Smooth muscle cell of the brain vasculature (primary cell): ENCODE measurements around the gene TBC1D2B.
"Not testable (repeated sequence)": the region's sequence is repeated elsewhere in the genome, so short reads cannot be mapped to it uniquely, and the experiment has no call there.

Experiments
- DNase-seq: peaks from one replicate; pipeline ENCODE4 v3.0.0-alpha.2; 2012; ENCODE audit warnings: low read depth, low spot score

TBC1D2B gene

DNA sequence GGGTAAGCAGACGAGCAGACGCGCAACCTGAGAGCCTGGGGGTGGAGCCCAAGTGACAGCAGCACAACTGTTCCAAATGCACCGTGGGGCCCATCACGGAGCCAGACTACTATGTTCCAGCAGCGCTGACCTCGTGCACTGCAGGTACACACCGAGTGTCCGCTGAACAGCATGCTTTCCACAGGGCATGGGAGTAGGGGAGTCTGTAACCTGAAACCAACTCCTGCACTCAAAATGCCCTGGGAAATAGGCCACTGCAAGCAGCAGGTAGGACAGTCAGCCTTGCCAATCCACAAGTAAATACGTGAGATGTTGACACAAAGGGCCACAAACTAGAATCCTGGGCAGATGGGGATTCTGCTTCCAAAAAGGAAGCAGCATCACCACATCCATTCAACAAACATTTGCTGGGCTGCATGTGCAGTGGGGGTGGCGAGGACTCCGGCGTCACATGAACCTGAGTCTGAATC lies 73.9 kb downstream of the TBC1D2B start:
- no peak for DNase-seq

DNA sequence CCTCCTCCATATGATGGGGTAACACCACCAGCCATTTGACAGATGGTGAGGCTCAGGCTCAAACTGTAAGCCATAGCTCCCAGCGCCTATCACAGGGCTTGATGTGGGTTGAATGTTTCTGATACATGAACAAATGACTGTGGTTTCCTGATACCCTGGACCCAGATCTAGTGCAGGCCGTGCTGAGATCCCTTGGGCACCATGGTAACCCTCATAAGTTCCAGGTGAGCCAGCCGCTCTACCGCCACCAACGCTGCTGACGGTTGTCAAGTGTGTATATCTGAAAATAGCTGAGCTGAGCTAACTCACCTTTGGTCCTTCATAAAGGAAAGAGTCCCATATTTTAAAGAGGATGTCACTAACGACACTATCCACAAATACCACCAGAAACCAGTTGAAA lies 74.5 kb downstream of the TBC1D2B start:
- DNase-seq: no peak

DNA sequence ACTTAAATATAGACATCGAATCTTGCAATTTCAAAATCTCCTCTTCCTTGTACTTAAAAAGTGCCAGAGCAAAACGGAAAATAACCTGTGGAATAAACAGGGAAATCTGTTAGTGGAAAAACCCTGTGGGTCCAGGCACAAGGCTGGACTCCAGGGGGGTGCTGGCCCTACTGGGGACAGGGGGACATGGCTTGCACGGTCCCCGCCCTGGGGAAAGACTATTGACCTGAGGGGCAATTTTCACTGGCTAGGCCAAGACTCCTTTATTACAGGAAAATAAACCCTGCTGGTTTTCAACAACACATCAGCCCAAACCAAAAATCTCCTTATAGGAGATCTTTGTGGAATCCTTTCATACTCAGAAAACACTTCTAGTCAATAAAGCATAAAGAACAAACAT lies 75.9 kb downstream of the TBC1D2B start:
- no peak for DNase-seq

DNA sequence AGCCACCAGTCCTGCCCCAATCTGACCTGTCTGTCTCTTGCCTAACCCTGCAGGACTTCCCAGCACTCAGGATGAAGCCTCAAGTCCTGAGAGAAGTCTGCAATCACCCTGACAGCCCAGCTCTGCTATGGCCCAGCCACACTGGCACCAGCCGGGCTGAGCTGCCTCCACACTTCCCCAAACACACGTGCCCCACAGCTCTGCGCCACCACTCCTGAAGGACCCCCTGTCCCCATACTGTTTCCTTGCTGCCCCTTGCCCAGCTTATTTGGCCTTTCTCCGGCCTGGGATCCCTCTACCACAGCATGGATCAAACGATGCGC lies 76.6 kb downstream of the TBC1D2B start:
- DNase-seq: no peak

DNA sequence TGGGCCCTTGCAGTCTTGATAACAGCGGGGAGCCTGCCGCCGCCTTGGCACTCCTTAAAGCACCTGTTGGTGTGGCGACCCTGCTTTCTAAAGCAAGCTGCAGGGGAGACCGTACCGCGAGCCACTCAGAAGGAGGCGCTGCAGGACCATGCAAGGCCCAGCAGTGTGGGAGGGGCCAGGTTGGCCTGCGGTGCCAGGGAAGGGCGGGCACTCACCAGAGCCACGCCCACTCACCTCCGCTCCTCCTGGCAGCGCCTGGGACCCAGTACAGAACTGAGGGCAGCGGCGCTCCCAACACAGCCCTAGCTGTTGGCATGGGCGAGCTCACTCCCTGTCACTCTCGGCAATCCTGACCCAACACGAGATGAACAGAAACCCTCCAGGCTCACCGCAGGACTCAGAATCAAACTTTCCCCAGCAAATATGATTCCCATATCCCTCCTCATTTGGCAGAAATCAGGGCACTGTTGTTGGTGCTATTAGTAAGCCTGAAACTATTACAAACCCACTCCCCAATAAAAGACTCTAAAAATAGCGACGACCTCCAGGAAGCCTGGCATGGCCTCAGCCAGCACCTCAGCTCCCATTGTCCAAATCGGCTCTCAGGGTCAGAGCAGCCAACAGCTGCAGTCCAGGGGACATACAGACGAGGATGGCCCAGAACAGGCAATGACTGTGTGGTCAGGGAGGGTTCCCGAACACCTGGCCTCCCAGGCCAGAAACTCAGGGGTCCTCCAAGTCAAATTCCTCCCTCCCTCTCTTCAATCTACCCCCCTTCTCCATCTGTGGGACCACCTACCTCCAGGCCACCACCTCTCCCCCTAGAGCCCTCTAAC lies 77.2 kb downstream of the TBC1D2B start:
- no peak for DNase-seq

DNA sequence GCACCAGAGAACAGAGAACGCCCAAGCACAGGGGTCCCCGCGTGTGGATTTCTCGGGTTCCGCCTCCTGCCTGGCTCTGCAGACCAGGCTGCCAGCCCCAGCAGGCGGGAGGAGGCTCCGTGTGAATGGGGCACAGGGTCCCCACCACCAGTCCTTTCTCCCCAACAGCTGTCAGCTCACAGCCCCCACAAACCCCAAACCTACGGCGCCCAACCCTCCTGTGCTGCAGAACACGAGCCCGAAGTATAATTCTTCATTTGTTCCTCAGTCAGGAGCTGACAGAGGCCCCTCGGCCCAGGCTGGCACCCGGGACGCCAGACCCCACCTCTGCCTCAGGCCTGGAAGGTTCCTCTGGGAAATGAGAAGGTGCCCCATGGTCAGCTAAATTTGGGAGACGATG lies 78.0 kb downstream of the TBC1D2B start:
- no peak for DNase-seq

DNA sequence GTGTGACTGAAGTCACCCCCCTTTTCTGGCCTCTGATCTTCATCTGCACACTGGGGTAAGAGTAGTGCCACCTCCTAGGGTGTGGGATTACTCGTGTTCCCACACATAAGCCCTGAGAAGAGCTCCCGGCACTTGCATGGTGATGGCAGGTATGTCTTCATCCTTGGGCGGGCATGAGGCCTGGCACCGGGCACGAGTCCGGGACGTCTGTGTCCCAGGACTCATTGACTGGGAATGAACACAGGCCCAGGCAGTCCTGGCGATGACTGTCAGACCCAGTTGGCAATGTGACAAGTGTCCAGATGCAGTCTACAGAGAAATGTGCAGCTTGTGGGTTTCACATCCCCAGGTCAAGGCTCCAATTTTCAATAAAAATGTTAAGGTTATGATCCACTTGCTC lies 78.9 kb downstream of the TBC1D2B start:
- no peak for DNase-seq

DNA sequence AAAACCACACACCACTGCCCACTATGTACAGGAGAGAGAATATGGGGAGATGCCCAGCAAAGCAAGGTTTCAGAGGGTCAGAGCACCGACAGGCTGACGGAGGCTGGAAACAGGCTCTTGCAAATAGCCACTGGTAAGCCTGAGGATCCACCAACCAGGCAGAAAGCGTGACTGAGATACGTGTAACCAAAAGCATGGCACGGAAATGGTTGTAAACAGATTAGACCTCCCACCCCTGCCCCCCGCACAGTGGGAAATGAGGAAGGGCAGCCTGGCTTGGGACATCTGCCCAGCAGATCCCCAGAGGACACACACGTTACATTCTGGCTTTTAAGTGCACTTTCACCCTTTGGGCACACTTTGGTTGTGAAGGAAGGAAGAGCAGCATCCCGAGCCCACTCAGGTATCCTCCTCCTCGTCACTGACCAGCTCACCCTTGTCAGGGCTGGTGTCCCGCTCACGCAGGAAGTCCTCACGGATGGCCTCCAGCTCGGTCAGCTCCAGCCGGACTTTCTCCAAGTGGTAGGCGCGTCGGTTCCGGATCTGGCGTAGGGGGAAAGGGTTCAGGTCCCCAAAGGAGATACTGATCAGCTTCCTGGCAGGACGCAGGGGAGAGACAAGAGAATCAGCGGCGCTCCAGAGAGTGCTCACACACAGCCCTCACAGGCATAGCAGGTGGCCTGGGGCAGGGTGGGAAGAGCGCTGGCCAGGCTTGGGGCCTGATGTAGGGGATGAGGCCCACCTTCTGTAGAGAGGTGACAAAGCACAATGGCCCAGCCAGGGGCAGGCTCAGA lies 79.6 kb downstream of the TBC1D2B start:
- not testable (repeated sequence) for DNase-seq

DNA sequence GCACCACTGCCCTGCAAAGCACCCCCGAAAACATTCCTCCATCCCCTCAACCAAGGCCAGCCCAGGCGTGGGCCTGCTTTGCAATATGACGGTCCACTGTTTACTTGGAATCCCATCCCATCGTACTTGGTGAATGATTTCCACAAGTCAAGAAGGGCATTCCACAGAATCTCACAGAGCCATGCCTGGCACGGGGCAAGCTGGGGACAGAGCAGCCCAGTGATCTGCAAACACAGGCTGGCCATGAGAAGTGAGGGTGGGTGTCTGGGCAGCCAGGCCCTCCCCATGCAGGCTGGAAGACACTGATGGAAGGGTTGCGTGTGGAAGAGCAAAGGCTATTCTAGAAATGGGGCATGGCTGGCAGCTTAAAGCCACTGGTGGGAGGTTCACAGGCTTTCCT lies 80.3 kb downstream of the TBC1D2B start:
- not testable (repeated sequence) for DNase-seq

DNA sequence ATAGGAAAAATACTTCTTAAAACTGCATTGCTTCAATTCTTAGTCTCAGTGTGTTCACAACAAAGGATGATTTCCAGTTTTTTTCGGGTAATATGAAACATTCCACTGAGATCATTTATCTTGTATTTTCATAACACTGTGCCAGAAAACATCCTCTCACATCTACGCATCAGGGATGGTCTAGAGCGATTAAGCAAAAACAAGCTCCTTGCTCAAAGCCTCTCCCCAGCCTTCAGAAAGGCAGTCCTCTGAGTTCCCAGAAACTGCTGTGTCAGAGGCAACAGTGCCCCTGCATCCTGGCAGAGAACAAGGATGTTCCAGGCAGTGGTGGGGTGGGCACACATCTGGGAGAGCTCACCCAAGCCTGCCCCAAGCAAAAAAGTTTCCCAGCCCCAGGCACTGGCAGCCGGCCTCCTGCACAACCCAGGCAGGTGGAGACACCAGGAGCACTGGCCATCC lies 80.8 kb downstream of the TBC1D2B start:
- not testable (repeated sequence) for DNase-seq

DNA sequence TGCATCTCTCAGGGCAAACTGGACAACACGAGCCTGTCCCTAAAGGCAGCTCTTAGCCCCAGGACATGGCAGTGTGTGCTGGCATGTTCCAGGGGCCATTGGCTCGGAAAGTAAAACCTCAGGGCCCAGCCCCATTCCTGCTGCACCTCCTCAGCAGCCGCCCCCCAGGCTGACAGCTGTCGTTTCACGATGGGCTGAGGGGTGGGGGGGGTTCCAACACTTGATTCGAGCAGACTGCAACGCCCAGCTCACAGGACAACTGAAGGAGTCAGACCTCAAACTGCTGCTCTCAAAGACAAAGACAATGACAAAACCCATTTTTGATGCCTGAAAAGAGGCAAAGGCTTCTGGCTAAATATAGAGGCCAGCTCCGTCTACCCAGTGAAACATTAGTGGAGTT lies 81.3 kb downstream of the TBC1D2B start:
- not testable (repeated sequence) for DNase-seq

DNA sequence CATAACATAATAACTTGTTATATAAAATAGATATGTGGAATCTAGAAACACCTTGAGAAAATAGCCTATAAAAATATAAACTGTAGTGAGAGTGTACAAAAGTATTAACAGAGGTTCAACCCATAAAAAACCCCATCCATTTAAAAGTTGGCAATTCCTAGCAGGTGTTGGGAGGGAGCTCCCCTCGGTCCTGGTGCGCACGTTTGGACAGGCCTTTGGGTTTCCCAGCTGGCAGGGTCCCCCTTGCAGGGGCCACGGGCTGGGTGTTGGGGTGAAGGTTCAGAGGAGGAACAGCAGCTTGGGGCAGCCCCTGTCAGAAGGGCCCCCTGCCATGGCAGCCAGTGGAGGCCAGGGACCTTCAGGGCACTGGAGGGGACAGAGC lies 82.0 kb downstream of the TBC1D2B start:
- DNase-seq: not testable (repeated sequence)

DNA sequence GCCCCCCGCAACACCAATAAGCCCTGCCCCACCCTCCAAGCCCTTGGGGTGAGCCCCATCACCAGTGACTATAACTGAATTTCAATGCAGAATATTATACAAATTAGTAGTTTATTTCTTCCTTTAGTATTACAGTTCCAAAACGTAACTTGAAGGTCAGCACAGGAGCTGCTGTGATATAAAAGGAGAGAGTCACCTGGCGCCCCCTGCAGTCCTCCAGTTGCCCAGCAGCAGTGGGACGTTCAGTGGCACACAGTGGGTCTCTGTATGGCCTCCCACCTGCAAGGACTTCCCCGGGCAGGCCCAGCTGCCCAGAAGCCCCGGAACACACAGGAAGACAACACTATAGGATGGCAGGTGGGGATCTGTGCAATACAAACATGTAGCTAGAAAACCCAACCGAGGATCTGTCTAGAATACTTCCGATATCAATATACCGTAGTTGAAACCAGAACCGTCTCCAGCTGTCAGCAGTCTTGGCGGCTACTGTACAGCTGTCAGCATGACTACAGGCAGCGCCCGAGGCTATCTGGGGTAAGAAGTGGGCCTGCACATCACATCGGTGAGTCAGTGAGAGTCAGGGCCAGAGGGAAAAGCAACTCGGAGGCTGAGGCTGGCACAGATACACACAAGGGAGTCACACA lies 82.5 kb downstream of the TBC1D2B start:
- not testable (repeated sequence) for DNase-seq

DNA sequence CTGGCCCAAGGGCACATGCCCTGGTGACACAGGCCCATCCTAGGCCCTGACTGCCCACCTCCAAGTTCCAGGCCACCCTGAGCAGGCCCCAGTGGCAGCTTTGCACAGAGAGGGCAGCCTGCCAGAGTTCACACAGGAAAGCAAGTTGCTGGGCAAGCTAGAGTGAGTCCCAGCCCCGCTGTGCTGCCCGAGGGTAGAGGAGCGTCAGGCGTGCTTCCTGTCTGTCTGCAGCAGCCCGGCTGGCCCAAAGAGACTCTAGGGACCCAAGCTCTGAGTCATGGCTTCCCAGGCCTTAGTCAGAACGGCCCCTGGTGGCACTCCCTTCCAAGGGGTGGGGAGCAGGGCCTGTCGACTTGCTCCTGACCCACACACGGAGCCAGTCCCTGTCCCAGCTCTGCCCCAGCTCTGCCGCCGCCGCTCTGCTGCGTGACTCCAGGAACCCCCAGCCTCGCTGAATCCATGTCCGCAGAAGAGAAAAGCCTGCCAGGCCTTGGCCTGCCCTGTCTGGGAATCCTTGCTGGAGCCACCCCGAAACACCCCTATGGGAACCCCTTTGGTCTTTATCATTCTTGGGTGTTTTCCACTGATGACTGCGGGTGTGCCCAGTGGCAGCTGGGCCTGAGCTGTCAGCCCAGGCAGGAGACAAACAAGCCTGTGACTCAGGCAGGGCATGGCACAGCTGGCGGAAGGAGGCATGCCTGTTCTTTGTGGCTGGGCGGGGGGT lies 83.4 kb downstream of the TBC1D2B start:
- DNase-seq: peak; percentile 68

DNA sequence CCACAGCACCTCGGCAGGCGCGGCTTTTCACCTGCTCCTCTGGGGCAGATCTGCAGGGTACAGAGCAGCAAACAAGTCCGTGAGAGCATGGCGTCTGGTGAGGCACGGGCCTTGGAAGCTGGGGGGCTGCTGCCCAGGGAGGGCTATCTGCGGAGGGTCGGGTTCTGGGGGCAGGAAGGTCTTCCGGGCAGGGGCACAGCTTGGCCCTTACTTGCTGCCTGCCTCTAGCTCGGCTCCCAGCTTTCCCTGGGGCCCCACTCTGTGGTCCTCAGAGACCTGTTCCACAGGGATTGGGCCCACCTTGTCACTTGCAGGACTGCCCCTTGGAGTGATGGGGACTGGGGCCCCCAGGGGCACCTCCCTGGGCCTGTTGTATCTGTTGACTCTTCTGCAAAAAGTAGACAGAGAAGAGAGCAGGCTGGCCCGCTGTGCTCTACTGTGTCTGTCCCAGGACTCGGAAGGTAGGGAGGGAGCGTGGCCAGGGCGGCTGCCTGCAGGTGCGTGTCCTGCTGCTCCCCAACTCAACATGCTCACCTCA lies 84.1 kb downstream of the TBC1D2B start:
- no peak for DNase-seq

DNA sequence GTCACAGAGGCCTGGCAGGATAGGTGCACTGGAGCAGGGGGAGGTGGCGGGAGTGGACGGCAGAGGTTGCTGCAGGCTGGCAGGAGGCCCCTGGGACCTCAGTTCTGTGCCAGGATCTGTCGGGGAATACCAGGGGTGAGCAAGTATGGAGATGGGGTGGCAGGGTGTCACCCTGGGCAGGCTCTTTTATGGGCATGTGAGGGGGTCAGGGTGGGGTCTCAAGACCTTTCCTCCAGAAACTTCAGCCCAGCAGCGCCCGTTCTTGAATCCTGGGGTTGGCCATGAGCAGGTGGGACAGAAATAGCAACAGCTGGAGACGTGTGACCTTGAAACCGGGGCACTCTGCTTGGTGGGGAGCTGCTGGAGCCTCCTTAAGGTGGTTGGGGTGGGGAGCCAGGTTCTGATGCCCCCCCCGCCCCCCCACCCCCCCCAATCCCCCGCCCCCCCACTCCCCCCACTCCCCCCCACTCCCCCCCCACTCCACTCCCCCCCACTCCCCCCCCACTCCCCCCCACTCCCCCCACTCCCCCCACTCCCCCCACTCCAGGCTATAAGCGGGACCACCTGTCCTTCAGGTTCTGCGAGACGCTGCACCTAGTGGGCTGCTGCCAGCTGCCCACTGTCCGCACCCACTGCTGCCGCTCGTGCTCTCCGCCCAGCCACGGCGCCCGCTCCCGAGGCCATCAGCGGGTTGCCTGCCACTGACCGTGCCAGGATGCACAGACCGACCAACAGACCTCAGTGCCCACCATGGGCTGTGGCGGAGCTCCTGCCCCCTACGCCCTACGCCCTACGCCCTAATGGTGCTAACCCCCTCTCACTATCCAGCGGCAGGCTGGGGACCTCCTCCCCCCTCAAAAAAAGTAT lies 84.9 kb downstream of the TBC1D2B start:
- no peak for DNase-seq

DNA sequence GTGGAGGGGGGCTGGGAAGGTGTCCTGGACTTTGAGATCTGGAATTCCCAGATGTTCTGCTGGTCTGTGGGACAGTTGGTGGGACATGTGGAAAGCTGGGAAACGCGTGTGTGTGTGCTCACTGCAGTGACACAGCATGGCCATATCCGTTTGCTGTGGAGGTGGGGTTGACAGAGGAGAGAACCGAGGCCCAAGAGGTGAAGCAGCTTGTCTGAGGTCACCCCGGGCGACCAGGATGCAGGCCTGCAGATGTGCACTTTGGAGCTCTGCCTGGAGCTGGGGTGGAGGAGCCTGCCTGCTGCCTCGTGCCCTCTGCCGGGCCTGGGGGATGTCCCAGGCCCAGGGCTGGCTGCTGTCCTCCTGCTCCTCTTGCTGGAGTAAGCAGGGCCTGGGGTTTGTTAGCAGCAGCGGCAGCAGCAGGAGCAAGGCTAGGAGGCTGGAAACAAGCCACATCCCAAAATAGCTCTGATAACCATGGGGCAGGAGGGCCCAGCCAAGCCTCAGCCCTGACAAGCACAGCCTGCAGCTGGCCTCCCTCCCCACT lies 85.8 kb downstream of the TBC1D2B start:
- DNase-seq: not testable (repeated sequence)

DNA sequence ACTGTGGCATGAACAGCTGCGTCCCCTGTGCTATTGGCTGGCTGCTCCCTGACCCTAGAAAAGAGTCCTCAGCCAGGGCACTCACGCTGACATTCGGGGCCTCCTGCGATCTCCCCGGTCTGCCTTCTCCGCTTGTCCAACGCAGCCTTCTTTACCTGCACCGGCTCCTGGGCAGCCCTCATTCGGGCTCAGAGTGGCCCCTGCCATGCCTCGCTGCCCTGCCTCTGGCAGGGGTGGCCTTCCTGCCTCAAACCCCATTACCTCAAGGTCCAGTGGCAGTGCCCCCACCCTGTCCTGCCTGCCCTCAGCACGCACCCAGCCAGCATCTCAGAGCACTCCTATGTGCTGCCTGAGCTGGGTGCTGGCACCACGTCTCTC lies 86.5 kb downstream of the TBC1D2B start:
- DNase-seq: no peak

DNA sequence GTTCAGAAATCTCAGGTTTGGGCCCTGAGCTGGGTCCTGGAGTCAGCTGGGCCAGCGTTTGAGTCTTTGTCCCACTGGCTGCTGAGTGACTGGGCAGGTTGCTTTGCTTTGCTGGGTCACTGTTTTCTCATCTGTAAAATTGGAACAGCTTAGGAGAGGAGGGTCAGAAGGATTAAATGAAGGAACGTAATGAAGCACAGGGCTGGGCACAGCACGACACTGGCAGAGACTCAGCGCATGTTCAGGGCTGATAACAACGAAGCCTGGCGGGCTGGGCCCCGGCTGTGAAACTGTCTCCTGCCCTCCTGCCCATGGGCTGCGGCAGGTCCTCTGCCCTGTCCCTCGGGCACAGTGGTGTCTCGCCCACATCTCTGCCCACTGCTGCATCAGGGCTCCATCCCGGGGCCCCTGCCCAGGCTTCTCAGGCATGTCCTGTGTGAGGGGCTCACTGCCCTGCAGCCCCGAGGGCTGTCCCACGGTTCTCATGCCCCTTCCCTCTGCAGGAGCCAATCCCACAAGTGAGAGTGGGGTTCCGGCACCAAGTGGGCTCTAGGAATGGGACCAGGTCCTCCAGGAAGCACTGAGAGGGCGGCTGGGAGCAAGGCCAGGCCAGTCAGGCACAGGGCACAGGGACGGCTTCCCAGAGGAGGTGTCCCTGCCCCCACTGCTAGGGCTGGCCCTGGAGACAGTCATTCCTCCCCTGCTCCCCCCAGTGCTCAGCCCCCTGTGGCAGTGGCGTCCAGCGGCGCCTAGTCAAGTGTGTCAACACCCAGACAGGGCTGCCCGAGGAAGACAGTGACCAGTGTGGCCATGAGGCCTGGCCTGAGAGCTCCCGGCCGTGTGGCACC lies 88.0 kb downstream of the TBC1D2B start:
- no peak for DNase-seq
